Osteocyte (in vitro differentiated cells): Measurements from ENCODE around the gene SEC23A. TPM values are rescaled to one million over a fixed set of nuclear protein-coding genes. Genes with fewer than 3 reads are reported as not detected.

ENCODE experiments used
- DNase-seq: peaks from one replicate; pipeline ENCODE4 v3.0.0; 2021; ENCODE audit warnings: mixed read lengths; ENCODE audit not compliant: unreplicated experiment; ENCODE audit errors: extremely low spot score
- H3K27ac Mint-ChIP-seq: one replicate; pipeline ENCODE4 v1.8.0; 2021; ENCODE audit warnings: mild to moderate bottlenecking, mixed read lengths; ENCODE audit not compliant: unreplicated experiment
- H3K27me3 Mint-ChIP-seq: one replicate; pipeline ENCODE4 v1.8.0; 2021; ENCODE audit warnings: mixed read lengths; ENCODE audit not compliant: unreplicated experiment
- H3K36me3 Mint-ChIP-seq: one replicate; pipeline ENCODE4 v1.8.0; 2021; ENCODE audit warnings: mixed read lengths; ENCODE audit not compliant: unreplicated experiment
- H3K4me1 Mint-ChIP-seq: one replicate; pipeline ENCODE4 v1.8.0; 2021; ENCODE audit warnings: mixed read lengths; ENCODE audit not compliant: unreplicated experiment
- H3K4me3 Mint-ChIP-seq: one replicate; pipeline ENCODE4 v1.8.0; 2021; ENCODE audit warnings: mild to moderate bottlenecking, moderate library complexity, mixed read lengths; ENCODE audit not compliant: unreplicated experiment
- H3K9me3 Mint-ChIP-seq: one replicate; pipeline ENCODE4 v1.8.0; 2021; ENCODE audit warnings: mixed read lengths; ENCODE audit not compliant: unreplicated experiment
- CTCF ChIP-seq: fragments of 200-600 bp; sonication (generic); IDR thresholded peaks from 2 replicates; pipeline ENCODE4 v1.5.0; 2021; ENCODE audit warnings: antibody characterized with exemption, mild to moderate bottlenecking, moderate library complexity
- total RNA-seq: library from RNA; stranded (reverse); gene quantifications from 2 replicates; pipeline ENCODE4 v1.2.1, GENCODE V29; 2021

Gene SEC23A
- total RNA-seq, 1 donor from 2014 or later: 169 TPM

- Mint-ChIP-seq H3K27ac (peak overlapping the region; percentile 43), H3K27me3 (no peaks in the 10 kb centered on the region), H3K9me3 (no peaks in the 10 kb centered on the region), H3K36me3 (peaks cover 34% of the 10 kb centered on the region), H3K4me1 (peaks cover 4% of the 10 kb centered on the region), H3K4me3 (no peak overlapping the region)
- no peak for DNase-seq
- TF ChIP-seq CTCF: no peak
Measured at GRCh38 chr14:39035336-39035735, 67.7 kb downstream of the SEC23A start.

- Mint-ChIP-seq H3K4me3 (no peak overlapping the region), H3K27me3 (no peaks in the 10 kb centered on the region), H3K36me3 (peaks cover 41% of the 10 kb centered on the region), H3K4me1 (peaks cover 4% of the 10 kb centered on the region), H3K27ac (no peak overlapping the region), H3K9me3 (no peaks in the 10 kb centered on the region)
- peak; percentile 53 for TF ChIP-seq CTCF
- DNase-seq: no peak
Measured at GRCh38 chr14:39034481-39035296, 68.3 kb downstream of the SEC23A start.

- Mint-ChIP-seq H3K9me3 (no peaks in the 10 kb centered on the region), H3K36me3 (peaks cover 42% of the 10 kb centered on the region), H3K27me3 (no peaks in the 10 kb centered on the region), H3K4me1 (peaks cover 4% of the 10 kb centered on the region), H3K27ac (no peak overlapping the region), H3K4me3 (no peak overlapping the region)
- DNase-seq: no peak
- TF ChIP-seq CTCF: no peak
Measured at GRCh38 chr14:39033371-39033770, 69.7 kb downstream of the SEC23A start.

GRCh38 chr14:39030209-39030608, 72.8 kb downstream of the SEC23A start:
- no peaks in the 10 kb centered on the region for H3K9me3 Mint-ChIP-seq
- H3K27me3 Mint-ChIP-seq: no peaks in the 10 kb centered on the region
- no peak overlapping the region for H3K4me3 Mint-ChIP-seq
- no peak overlapping the region for H3K27ac Mint-ChIP-seq
- peaks cover 27% of the 10 kb centered on the region for H3K4me1 Mint-ChIP-seq
- peaks cover 44% of the 10 kb centered on the region for H3K36me3 Mint-ChIP-seq
- no peak for TF ChIP-seq CTCF
- DNase-seq: no peak

- DNase-seq: no peak
- H3K9me3 Mint-ChIP-seq: no peaks in the 10 kb centered on the region
- H3K4me1 Mint-ChIP-seq: peaks cover 30% of the 10 kb centered on the region
- H3K27ac Mint-ChIP-seq: no peak overlapping the region
- TF ChIP-seq CTCF: no peak
- H3K4me3 Mint-ChIP-seq: no peak overlapping the region
- H3K36me3 Mint-ChIP-seq: peaks cover 43% of the 10 kb centered on the region
- H3K27me3 Mint-ChIP-seq: no peaks in the 10 kb centered on the region
Measured at GRCh38 chr14:39029789-39030188, 73.2 kb downstream of the SEC23A start.
